Measurements from ENCODE around the gene KPTN. TPM values are rescaled to one million over a fixed set of nuclear protein-coding genes. Genes with fewer than 3 reads are reported as not detected.
A peak's percentile ranks its signal among the peaks of the same experiment; 100 is the strongest.

Gene KPTN
- total RNA-seq, 2 experiments from 2014 or later, result 9.7 to 10.5 TPM

- no peak for DNase-seq
- intact Hi-C loops (cut with DNase I, micrococcal nuclease), result no loop called here
- H3K27me3 Mint-ChIP-seq, result peaks cover 27% of the 10 kb centered on the region
- H3K9me3 Mint-ChIP-seq (ENCODE audit: low read depth), result no peaks in the 10 kb centered on the region
- peaks cover 26% of the 10 kb centered on the region for H3K4me1 Mint-ChIP-seq
- H3K36me3 Mint-ChIP-seq (ENCODE audit: low read depth), result no peaks in the 10 kb centered on the region
- ChIA-PET CTCF (interaction anchor here (0.6 to 1.7 kb wide), 9 partner anchors 13 to 648 kb away, joined by 3 to 9 read pairs (median 4); partner anchors contain the start of genes DHX34, EHD2 and NAPA), POLR2A (no interaction called here)
- no peak for ATAC-seq
- no peak overlapping the region for H3K4me3 Mint-ChIP-seq
- no peak overlapping the region for H3K27ac Mint-ChIP-seq
Measured at GRCh38 chr19:47432091-47432490, 51.9 kb downstream of the KPTN start.

GRCh38 chr19:47430041-47430802, 53.8 kb downstream of the KPTN start:
- H3K36me3 Mint-ChIP-seq (ENCODE audit: low read depth), result no peaks in the 10 kb centered on the region
- peaks cover 14% of the 10 kb centered on the region for H3K4me1 Mint-ChIP-seq
- CTCF ChIA-PET, result interaction anchor here (0.7 to 3.0 kb wide), 8 partner anchors 9 to 308 kb away, joined by 3 to 16 read pairs (median 4); partner anchors contain the start of gene DHX34
- no peaks in the 10 kb centered on the region for H3K9me3 Mint-ChIP-seq (ENCODE audit: low read depth)
- peak; percentile 38 for ATAC-seq
- intact Hi-C loops (cut with DNase I, micrococcal nuclease), result no loop called here
- H3K27me3 Mint-ChIP-seq, result peaks cover 31% of the 10 kb centered on the region
- POLR2A ChIA-PET, result no interaction called here
- H3K4me3 Mint-ChIP-seq, result peak overlapping the region; percentile 60
- peak overlapping the region; percentile 42 for H3K27ac Mint-ChIP-seq
- DNase-seq, result peak; percentile 65

GRCh38 chr19:47429140-47429793, 54.8 kb downstream of the KPTN start:
- ChIA-PET CTCF (interaction anchor here (0.7 to 3.0 kb wide), 22 partner anchors 8 to 301 kb away, joined by 3 to 24 read pairs (median 4); partner anchors contain the start of genes DHX34, INAFM1, KPTN and MEIS3), POLR2A (no interaction called here)
- Mint-ChIP-seq H3K4me3 (peak overlapping the region; percentile 60), H3K36me3 (ENCODE audit: low read depth) (no peaks in the 10 kb centered on the region), H3K4me1 (peaks cover 13% of the 10 kb centered on the region), H3K27me3 (peaks cover 34% of the 10 kb centered on the region), H3K9me3 (ENCODE audit: low read depth) (no peaks in the 10 kb centered on the region), H3K27ac (no peak overlapping the region)
- intact Hi-C loops (cut with DNase I, micrococcal nuclease), result loop anchor here (2.0 kb wide), 1 partner anchor 56 kb away; the partner anchor contains the start of gene KPTN (in 2 of the 2)
- DNase-seq, result no peak
- no peak for ATAC-seq

DNA sequence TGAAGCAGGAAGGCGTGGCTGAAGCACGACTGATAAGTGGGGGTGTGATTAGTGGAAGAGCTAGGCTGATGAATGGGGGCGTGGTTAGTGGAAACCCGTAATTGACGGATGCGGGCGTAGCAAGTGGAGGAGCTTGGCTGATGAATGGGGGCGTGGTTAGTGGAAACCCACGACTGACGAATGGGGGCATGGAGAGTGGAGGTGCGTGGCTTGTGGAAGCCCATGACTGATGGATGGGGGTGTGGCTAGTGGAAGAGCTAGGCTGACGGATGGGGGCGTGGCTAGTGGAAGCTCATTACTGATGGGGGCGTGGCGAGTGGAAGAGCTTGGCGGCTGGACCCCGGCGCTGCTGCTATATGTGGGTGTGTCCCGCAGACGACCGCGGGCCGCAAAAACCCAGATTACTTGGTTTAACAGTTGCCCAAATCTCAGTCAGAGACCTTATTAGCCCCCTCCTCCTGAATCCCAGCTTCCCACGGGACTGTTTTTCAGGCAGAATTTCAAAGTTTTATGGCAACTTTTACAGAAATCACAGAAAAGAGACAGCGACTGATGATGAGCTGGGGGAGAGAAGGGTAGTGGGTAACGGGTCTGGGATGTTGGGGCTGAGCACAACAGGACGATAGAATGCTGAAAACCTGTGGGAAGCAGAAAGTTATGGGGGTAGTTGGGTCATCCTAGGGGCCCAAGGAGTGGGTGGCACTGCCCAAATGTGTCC, 55.7 kb downstream of the KPTN start:
- ATAC-seq (peak; percentile 75), DNase-seq (peak; percentile 94)
- Mint-ChIP-seq H3K36me3 (ENCODE audit: low read depth) (no peaks in the 10 kb centered on the region), H3K9me3 (ENCODE audit: low read depth) (no peaks in the 10 kb centered on the region), H3K27me3 (peaks cover 39% of the 10 kb centered on the region), H3K27ac (no peak overlapping the region), H3K4me1 (peaks cover 13% of the 10 kb centered on the region), H3K4me3 (no peak overlapping the region)
- POLR2A ChIA-PET, result interaction anchor here (0.6 to 1.0 kb wide), 4 partner anchors 152 to 304 kb away, joined by 3 to 6 read pairs (median 4); no protein-coding TSS in a partner anchor
- intact Hi-C loops (cut with DNase I, micrococcal nuclease), result loop anchor here (1.0 to 2.0 kb wide), 6 partner anchors 19 to 317 kb away; partner anchors contain the start of genes KPTN (in 2 of the 2), DHX34 (in 1 of the 2), INAFM1 (in 1 of the 2) and NOP53 (in 1 of the 2)
- CTCF ChIA-PET, result interaction anchor here (0.5 to 3.0 kb wide), 43 partner anchors 9 to 990 kb away, joined by 3 to 24 read pairs (median 4); partner anchors contain the start of genes CCDC9, DHX34, INAFM1 and KPTN

- Mint-ChIP-seq H3K4me1 (peaks cover 17% of the 10 kb centered on the region), H3K36me3 (ENCODE audit: low read depth) (no peaks in the 10 kb centered on the region), H3K4me3 (no peak overlapping the region), H3K27ac (no peak overlapping the region), H3K9me3 (ENCODE audit: low read depth) (no peaks in the 10 kb centered on the region), H3K27me3 (peaks cover 47% of the 10 kb centered on the region)
- CTCF ChIA-PET, result interaction anchor here (0.5 to 3.0 kb wide), 37 partner anchors 8 to 991 kb away, joined by 3 to 24 read pairs (median 4); partner anchors contain the start of genes CCDC9, DHX34, INAFM1 and KPTN
- peak; percentile 60 for ATAC-seq
- intact Hi-C loops (cut with DNase I, micrococcal nuclease), result loop anchor here (1.0 to 2.0 kb wide), 8 partner anchors 20 to 318 kb away; partner anchors contain the start of genes KPTN (in 2 of the 2), DHX34 (in 1 of the 2), INAFM1 (in 1 of the 2) and NOP53 (in 1 of the 2)
- POLR2A ChIA-PET, result interaction anchor here (0.6 to 1.0 kb wide), 3 partner anchors 151 to 153 kb away, joined by 4 to 6 read pairs (median 5); no protein-coding TSS in a partner anchor
- DNase-seq, result peak; percentile 86
Measured at GRCh38 chr19:47427241-47428176, 56.5 kb downstream of the KPTN start.

Other genes starting within 250 kb of the KPTN start
- 10 to 100 TPM; 22.4 to 30.6 TPM for gene CCDC9, start 227.7 kb downstream of the KPTN start, total RNA-seq
- gene INAFM1, start 209.3 kb downstream of the KPTN start, total RNA-seq, result 10 to 100 TPM; 11.7 to 13.2 TPM
- gene C5AR1, start 174.4 kb downstream of the KPTN start, total RNA-seq, result under 1 TPM; 0.41 to 0.79 TPM
- gene C5AR2, start 152.0 kb downstream of the KPTN start, total RNA-seq, result not detected
- 10 to 100 TPM; 15.4 to 17.9 TPM for gene DHX34, start 134.9 kb downstream of the KPTN start, total RNA-seq
- gene MEIS3, start 64.7 kb downstream of the KPTN start, total RNA-seq, result under 1 TPM in 1 of 2 experiments, not detected in 1; 0.28 TPM
- gene SLC8A2, start 12.3 kb downstream of the KPTN start, total RNA-seq, result under 1 TPM; 0.11 to 0.23 TPM
- gene NAPA, start 30.8 kb upstream of the KPTN start, total RNA-seq, result 10 to 100 TPM; 54.2 to 68.8 TPM
- gene ZNF541, start 88.9 kb upstream of the KPTN start, total RNA-seq, result under 1 TPM; 0.11 to 0.14 TPM
- gene BICRA, start 124.9 kb upstream of the KPTN start, total RNA-seq, result 10 to 100 TPM in 1 of 2 experiments, 1 to 10 TPM in 1; 9.8 to 13.3 TPM
- 1 to 10 TPM; 1.6 to 2.5 TPM for gene EHD2, start 229.2 kb upstream of the KPTN start, total RNA-seq

Data from activated CD4-positive, alpha-beta T cell treated with anti-CD3 and anti-CD28 coated beads for 36 hours (primary cell).